ENCODE measurements around the gene OR52E6. TPM values are rescaled to one million over a fixed set of nuclear protein-coding genes. Genes with fewer than 3 reads are reported as not detected.

OR52E6 gene
- total RNA-seq, 1 experiment from 2014 or later, result not detected

- TF ChIP-seq EZH2 (IDR thresholded peaks at IDR 0.05; ENCODE audit: low read length, unreplicated experiment) (no peak), EZH2phosphoT487 (IDR thresholded peaks at IDR 0.05; ENCODE audit: borderline replicate concordance, low read length) (no peak), CTCF (conservative IDR thresholded peaks at IDR 0.05; ENCODE audit: low read depth, low read length) (no peak)
- Histone ChIP-seq H2AFZ (ENCODE audit: low read length) (no peak overlapping the region), H3K9me3 (ENCODE audit: low read length) (no peaks in the 10 kb centered on the region), H3F3A (ENCODE audit: low read length, unreplicated experiment) (no peaks in the 10 kb centered on the region), H3K79me2 (ENCODE audit: low read length) (no peaks in the 10 kb centered on the region), H3K27ac (ENCODE audit: low read length) (no peak overlapping the region), H3K4me2 (ENCODE audit: low read length) (no peak overlapping the region), H3K9ac (ENCODE audit: low read length) (no peak overlapping the region), H4K20me1 (ENCODE audit: low read length) (no peaks in the 10 kb centered on the region), H3K4me1 (ENCODE audit: insufficient read depth, low read length) (no peaks in the 10 kb centered on the region), H3K4me3 (ENCODE audit: low read length) (no peak overlapping the region), H3K27me3 (ENCODE audit: low read length) (no peaks in the 10 kb centered on the region), H3K9me2 (replicated peaks; ENCODE audit: low read length) (no peaks in the 10 kb centered on the region), H3K36me3 (ENCODE audit: low read depth, low read length) (no peaks in the 10 kb centered on the region)
- BruUV-seq (replicated peaks), result no TSS peak
- intact Hi-C loops (cut with micrococcal nuclease), result no loop called here
- CTCF ChIA-PET, result no interaction called here
- ATAC-seq (no peak), DNase-seq (no peak)
- POLR2A ChIA-PET (ENCODE audit: unreplicated experiment), result no interaction called here
Measured at GRCh38 chr11:5796541-5796940, 45.2 kb downstream of the OR52E6 start.

- POLR2A ChIA-PET (ENCODE audit: unreplicated experiment), result no interaction called here
- H3K27me3 ChIP-seq (ENCODE audit: low read length), result no peaks in the 10 kb centered on the region
- H3K4me1 ChIP-seq (ENCODE audit: insufficient read depth, low read length), result no peaks in the 10 kb centered on the region
- BruUV-seq (replicated peaks), result no TSS peak
- no peaks in the 10 kb centered on the region for H4K20me1 ChIP-seq (ENCODE audit: low read length)
- TF ChIP-seq CTCF (conservative IDR thresholded peaks at IDR 0.05; ENCODE audit: low read depth, low read length), result no peak
- TF ChIP-seq EZH2phosphoT487 (IDR thresholded peaks at IDR 0.05; ENCODE audit: borderline replicate concordance, low read length), result no peak
- no peak for TF ChIP-seq EZH2 (IDR thresholded peaks at IDR 0.05; ENCODE audit: low read length, unreplicated experiment)
- H3F3A ChIP-seq (ENCODE audit: low read length, unreplicated experiment), result no peaks in the 10 kb centered on the region
- ATAC-seq (no peak), DNase-seq (no peak)
- H3K36me3 ChIP-seq (ENCODE audit: low read depth, low read length), result no peaks in the 10 kb centered on the region
- no peaks in the 10 kb centered on the region for H3K9me2 ChIP-seq (replicated peaks; ENCODE audit: low read length)
- H2AFZ ChIP-seq (ENCODE audit: low read length), result no peak within 1 kb of the TSS
- H3K27ac ChIP-seq (ENCODE audit: low read length), result no peak within 1 kb of the TSS
- H3K4me3 ChIP-seq (ENCODE audit: low read length), result no peak within 1 kb of the TSS
- H3K9me3 ChIP-seq (ENCODE audit: low read length), result no peaks in the 10 kb centered on the region
- H3K79me2 ChIP-seq (ENCODE audit: low read length), result no peaks in the 10 kb centered on the region
- no peak within 1 kb of the TSS for H3K9ac ChIP-seq (ENCODE audit: low read length)
- CTCF ChIA-PET, result no interaction called here
- no peak within 1 kb of the TSS for H3K4me2 ChIP-seq (ENCODE audit: low read length)
- intact Hi-C loops (cut with micrococcal nuclease), result no loop called here
Measured at GRCh38 chr11:5791165-5791564, 50.5 kb downstream of the OR52E6 start, which contains the start of gene OR52N1. Gene OR52N1, minus strand, starts transcription at chr11:5791265. Its CDS starts 2,449 bp downstream, at chr11:5788816.

Other genes with a start within 250 kb of the OR52E6 start
- 10.1 and 12.6 TPM in 2 replicates for gene TRIM6, start 245.3 kb downstream of the OR52E6 start, total RNA-seq (2014; rRNA removed)
- 1.3 and 1.6 TPM in 2 replicates for gene TRIM34, start 216.9 kb downstream of the OR52E6 start, total RNA-seq (2014; rRNA removed)
- 16.1 and 18.6 TPM in 2 replicates for gene TRIM5, start 156.8 kb downstream of the OR52E6 start, total RNA-seq (2014; rRNA removed)
- gene TRIM22, start 152.1 kb downstream of the OR52E6 start, total RNA-seq (2014; rRNA removed), result not detected in 2 replicates
- not detected in 2 replicates for gene OR56B1, start 105.4 kb downstream of the OR52E6 start, total RNA-seq (2014; rRNA removed)
- not detected in 2 replicates for gene OR52N4, start 87.7 kb downstream of the OR52E6 start, total RNA-seq (2014; rRNA removed)
- not detected in 2 replicates for gene OR52N5, start 58.5 kb downstream of the OR52E6 start, total RNA-seq (2014; rRNA removed)
- not detected in 2 replicates for gene OR52N1, start 50.6 kb downstream of the OR52E6 start, total RNA-seq (2014; rRNA removed)
- gene OR52N2, start 33.0 kb downstream of the OR52E6 start, total RNA-seq (2014; rRNA removed), result not detected in 2 replicates
- gene OR52E8, start 15.8 kb upstream of the OR52E6 start, total RNA-seq (2014; rRNA removed), result not detected in 2 replicates
- not detected in 2 replicates for gene OR52E4, start 38.7 kb upstream of the OR52E6 start, total RNA-seq (2014; rRNA removed)
- gene OR52E5, start 51.3 kb upstream of the OR52E6 start, total RNA-seq (2014; rRNA removed), result not detected in 2 replicates
- not detected in 2 replicates for gene OR56A3, start 100.4 kb upstream of the OR52E6 start, total RNA-seq (2014; rRNA removed)
- gene OR56A5, start 126.6 kb upstream of the OR52E6 start, total RNA-seq (2014; rRNA removed), result not detected in 2 replicates
- not detected in 2 replicates for gene OR52L1, start 145.1 kb upstream of the OR52E6 start, total RNA-seq (2014; rRNA removed)
- not detected in 2 replicates for gene OR56A4, start 165.0 kb upstream of the OR52E6 start, total RNA-seq (2014; rRNA removed)
- gene OR56A1, start 188.9 kb upstream of the OR52E6 start, total RNA-seq (2014; rRNA removed), result not detected in 2 replicates

Data from PC-3 (cell line).